Stimulated activated CD4-positive, alpha-beta T cell treated with anti-CD3 and anti-CD28 coated beads, Interleukin-1b, Interleukin-23, amount 100 ng/mL, for 1 hour (primary cell): ENCODE data around the gene MAGEB1.

Experiments used
- DNase-seq, 2 donors: peaks; one replicate each; pipeline ENCODE4 v3.0.0-alpha.2; 2020; ENCODE audit warnings: low read depth in 2 of 2

The MAGEB1 gene

DNA sequence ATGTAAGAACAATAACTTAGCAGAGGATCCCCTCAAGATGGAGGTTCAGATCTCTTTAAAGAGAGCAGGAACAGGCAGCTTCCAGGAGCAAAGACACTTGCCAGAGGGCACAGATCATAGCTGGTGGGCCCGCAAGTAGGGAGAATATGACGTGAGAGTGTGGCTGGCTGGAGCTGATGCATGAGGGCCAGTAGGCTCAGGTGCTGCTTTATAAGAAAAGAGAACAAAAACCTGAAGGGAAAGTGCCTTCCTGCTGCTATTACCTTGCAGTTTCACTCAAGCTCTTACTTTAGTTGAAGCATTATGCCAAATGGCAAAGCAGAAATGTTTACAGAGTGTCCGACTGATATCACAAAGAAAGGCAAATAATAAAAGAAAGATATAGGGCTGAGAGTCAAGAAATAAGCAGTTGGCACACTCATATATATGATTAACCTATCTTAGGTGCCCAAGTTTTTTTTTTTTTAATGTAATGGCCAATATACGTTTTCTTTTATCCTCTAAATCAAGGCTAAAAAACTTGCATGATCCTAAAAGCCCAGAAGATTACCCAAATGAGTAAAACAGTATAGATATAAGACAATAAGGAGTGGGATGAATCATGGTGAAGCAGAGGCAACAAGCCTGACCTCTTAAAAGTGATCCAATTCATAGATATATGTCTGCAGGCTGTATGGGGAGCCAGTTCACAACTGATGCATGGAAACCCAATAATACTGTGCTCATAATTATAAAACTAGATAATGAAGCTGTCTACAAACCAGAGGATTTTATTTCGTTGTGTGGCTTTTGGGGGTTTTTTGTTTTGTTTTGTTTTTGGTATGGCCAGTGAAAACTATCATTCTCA lies 49.7 kb downstream of the MAGEB1 start:
- DNase-seq: no peak

DNA sequence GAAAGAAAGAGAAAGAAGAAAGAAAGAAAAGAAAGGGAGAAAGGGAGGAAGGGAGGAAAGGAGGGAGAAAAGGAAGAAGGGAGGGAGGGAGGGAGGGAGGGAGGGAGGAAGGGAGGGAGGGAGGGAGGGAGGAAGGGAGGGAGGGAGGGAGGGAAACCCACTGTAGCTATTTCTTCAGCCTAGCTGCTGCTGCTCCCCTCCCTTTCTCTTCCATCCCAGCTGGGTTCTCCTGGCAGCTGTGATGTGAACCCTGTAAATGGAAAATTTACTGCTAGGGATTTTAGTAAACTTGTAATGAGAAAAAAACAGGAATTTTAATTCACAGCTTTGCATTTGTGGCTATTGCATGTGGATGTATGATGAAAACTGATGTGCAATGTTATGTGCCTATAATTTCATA lies 54.3 kb downstream of the MAGEB1 start:
- DNase-seq: no peak
